PFSK-1 (cell line): Measurements from ENCODE around the gene OR10H2.

ENCODE experiments used
- FOXP2 ChIP-seq: optimal IDR thresholded peaks from 2 replicates; pipeline ENCODE3; 2011; ENCODE audit warnings: borderline replicate concordance, control low read depth, inconsistent platforms; ENCODE audit not compliant: insufficient read depth; ENCODE audit errors: extremely low read length, extremely low read depth
- POLR2AphosphoS5 ChIP-seq: IDR thresholded peaks from 2 replicates; pipeline ENCODE4 v1.6.1; 2012; ENCODE audit warnings: low read depth, mild to moderate bottlenecking, control low read depth, low read length, moderate library complexity
- SIN3A ChIP-seq: IDR thresholded peaks from 2 replicates; pipeline ENCODE4 v1.6.1; 2012; ENCODE audit warnings: mild to moderate bottlenecking, low read length, moderate library complexity, borderline replicate concordance; ENCODE audit not compliant: insufficient read depth
- TAF1 ChIP-seq: IDR thresholded peaks from 2 replicates; pipeline ENCODE4 v1.6.1; 2012; ENCODE audit warnings: low read length, control low read depth, borderline replicate concordance; ENCODE audit not compliant: insufficient read depth
- TF ChIP-seq, protein P1 (sequence below), 2 experiments: IDR thresholded peaks; 2 replicates each; pipeline versions ENCODE4 v1.6.1 to v1.8.0; 2011 to 2012; ENCODE audit warnings: low read depth in 2 of 2, low read length in 2 of 2, control low read depth in 1 of 2, inconsistent platforms in 1 of 2, mild to moderate bottlenecking in 1 of 2, moderate library complexity in 1 of 2; ENCODE audit not compliant: insufficient read depth in 1 of 2

DNA sequence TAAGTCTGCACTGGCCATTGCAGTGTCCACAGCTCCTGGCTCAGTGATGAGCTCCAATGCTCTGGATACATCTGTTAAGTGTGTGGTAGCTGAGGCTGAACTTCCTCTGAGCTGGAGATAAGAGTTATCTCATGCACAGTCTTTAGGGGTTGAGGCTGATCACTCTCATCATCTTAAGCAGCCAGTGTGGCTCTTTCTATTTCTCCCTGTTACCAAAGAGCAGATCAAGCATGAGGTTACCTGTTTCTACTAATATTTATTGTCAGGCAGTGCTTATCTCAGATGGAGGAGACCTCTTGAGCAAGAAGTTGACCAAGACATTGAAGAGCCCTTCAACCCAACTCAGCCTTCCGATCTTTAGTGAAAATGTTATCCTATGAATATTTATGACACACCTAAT lies 6.6 kb upstream of the OR10H2 start:
- TF ChIP-seq TAF1 (no peak), POLR2AphosphoS5 (no peak), SIN3A (no peak), FOXP2 (no peak)
- TF ChIP-seq, protein P1, sequence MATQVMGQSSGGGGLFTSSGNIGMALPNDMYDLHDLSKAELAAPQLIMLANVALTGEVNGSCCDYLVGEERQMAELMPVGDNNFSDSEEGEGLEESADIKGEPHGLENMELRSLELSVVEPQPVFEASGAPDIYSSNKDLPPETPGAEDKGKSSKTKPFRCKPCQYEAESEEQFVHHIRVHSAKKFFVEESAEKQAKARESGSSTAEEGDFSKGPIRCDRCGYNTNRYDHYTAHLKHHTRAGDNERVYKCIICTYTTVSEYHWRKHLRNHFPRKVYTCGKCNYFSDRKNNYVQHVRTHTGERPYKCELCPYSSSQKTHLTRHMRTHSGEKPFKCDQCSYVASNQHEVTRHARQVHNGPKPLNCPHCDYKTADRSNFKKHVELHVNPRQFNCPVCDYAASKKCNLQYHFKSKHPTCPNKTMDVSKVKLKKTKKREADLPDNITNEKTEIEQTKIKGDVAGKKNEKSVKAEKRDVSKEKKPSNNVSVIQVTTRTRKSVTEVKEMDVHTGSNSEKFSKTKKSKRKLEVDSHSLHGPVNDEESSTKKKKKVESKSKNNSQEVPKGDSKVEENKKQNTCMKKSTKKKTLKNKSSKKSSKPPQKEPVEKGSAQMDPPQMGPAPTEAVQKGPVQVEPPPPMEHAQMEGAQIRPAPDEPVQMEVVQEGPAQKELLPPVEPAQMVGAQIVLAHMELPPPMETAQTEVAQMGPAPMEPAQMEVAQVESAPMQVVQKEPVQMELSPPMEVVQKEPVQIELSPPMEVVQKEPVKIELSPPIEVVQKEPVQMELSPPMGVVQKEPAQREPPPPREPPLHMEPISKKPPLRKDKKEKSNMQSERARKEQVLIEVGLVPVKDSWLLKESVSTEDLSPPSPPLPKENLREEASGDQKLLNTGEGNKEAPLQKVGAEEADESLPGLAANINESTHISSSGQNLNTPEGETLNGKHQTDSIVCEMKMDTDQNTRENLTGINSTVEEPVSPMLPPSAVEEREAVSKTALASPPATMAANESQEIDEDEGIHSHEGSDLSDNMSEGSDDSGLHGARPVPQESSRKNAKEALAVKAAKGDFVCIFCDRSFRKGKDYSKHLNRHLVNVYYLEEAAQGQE (IDR thresholded peaks at IDR 0.05; ENCODE audit: insufficient read depth in 1 of 2, low read depth in 2 of 2, low read length in 2 of 2) = no peak
